HG02885 (cell line): ENCODE measurements around the gene RASSF9.

Experiments
- ATAC-seq: cut with Tn5 transposase; IDR thresholded peaks from one replicate; pipeline ENCODE4 v1.9.1; 2021; ENCODE audit warnings: mild to moderate bottlenecking; ENCODE audit not compliant: unreplicated experiment, poor library complexity

RASSF9 gene

GRCh38 chr12:85823436-85824180 is 12.6 kb downstream of the RASSF9 start:
- no peak for ATAC-seq

- no peak for ATAC-seq
These were observed 14.4 kb downstream of the RASSF9 start for GRCh38 chr12:85821759-85822158.

GRCh38 chr12:85821206-85821605 is 15.0 kb downstream of the RASSF9 start:
- ATAC-seq, result no peak

- ATAC-seq, result no peak
These were observed 16.1 kb downstream of the RASSF9 start for GRCh38 chr12:85820101-85820500.

- ATAC-seq, result no peak
These were observed 21.5 kb downstream of the RASSF9 start for GRCh38 chr12:85814741-85815140.

- no peak for ATAC-seq
These were observed 22.1 kb downstream of the RASSF9 start for GRCh38 chr12:85814071-85814470.

- no peak for ATAC-seq
These were observed 26.7 kb downstream of the RASSF9 start for GRCh38 chr12:85809500-85809899.

GRCh38 chr12:85807730-85808129 is 28.5 kb downstream of the RASSF9 start:
- no peak for ATAC-seq

- ATAC-seq, result no peak
These were observed 30.6 kb downstream of the RASSF9 start for GRCh38 chr12:85805654-85806053.

GRCh38 chr12:85804663-85805062 is 31.5 kb downstream of the RASSF9 start:
- ATAC-seq, result peak; percentile 59

GRCh38 chr12:85803923-85804322 is 32.3 kb downstream of the RASSF9 start:
- ATAC-seq, result no peak

- no peak for ATAC-seq
These were observed 33.0 kb downstream of the RASSF9 start for GRCh38 chr12:85803231-85803630.

- ATAC-seq, result no peak
These were observed 38.1 kb downstream of the RASSF9 start for GRCh38 chr12:85798122-85798521.

GRCh38 chr12:85796001-85796400 is 40.2 kb downstream of the RASSF9 start:
- ATAC-seq, result no peak

GRCh38 chr12:85794531-85794930 is 41.7 kb downstream of the RASSF9 start:
- ATAC-seq, result no peak

- ATAC-seq, result no peak
These were observed 52.0 kb downstream of the RASSF9 start for GRCh38 chr12:85784096-85784720.

- no peak for ATAC-seq
These were observed 53.5 kb downstream of the RASSF9 start for GRCh38 chr12:85782711-85783110.

- no peak for ATAC-seq
These were observed 54.4 kb downstream of the RASSF9 start for GRCh38 chr12:85781766-85782165.

GRCh38 chr12:85779768-85780167 is 56.4 kb downstream of the RASSF9 start:
- no peak for ATAC-seq

GRCh38 chr12:85775091-85775490 is 61.1 kb downstream of the RASSF9 start:
- no peak for ATAC-seq

GRCh38 chr12:85765453-85765869 is 70.7 kb downstream of the RASSF9 start:
- ATAC-seq, result no peak

- no peak for ATAC-seq
These were observed 76.6 kb downstream of the RASSF9 start for GRCh38 chr12:85759623-85760022.
